T-cell (primary cell): ENCODE data around the gene GNB5. TPM values are rescaled to one million over a fixed set of nuclear protein-coding genes. Genes with fewer than 3 reads are reported as not detected.
A peak's percentile ranks its signal among the peaks of the same experiment; 100 is the strongest.

ENCODE experiments used
- ATAC-seq, 4 experiments: fragments of 200-7000 bp in 3 of 4; fragments of 150-1000 bp in 1 of 4; cut with Tn5 transposase; replicated peaks in 1 of 4; 1 replicate in 3 of 4; 2 replicates in 1 of 4; pipeline ENCODE4 v1.10.0; 2021; ENCODE audit warnings: moderate library complexity in 3 of 4, mild to moderate bottlenecking in 2 of 4, moderate number of reproducible peaks in 1 of 4
- CTCF ChIA-PET, 2 donors: fragments of 300-600 bp; sonication (Branson Sonifier 250); formaldehyde crosslinking; loops; one replicate each; lab custom pipeline; 2022; ENCODE audit warnings: antibody characterized with exemption in 2 of 2; lab: Charles Lee
- POLR2A ChIA-PET, 2 donors: fragments of 300-600 bp; sonication (Branson Sonifier 250); formaldehyde crosslinking; loops; one replicate each; lab custom pipeline; 2022; ENCODE audit warnings: antibody characterized with exemption in 2 of 2; lab: Charles Lee
- DNase-seq, 35 experiments: peaks; one replicate each; pipeline versions ENCODE4 v3.0.0 to v3.0.0-alpha.2; 2013 to 2023
- H3K27ac ChIP-seq: one replicate; pipeline ENCODE4 v1.5.1; 2013; ENCODE audit warnings: low read length
- H3K27me3 ChIP-seq, 2 experiments: replicated peaks in 1 of 2; 1 replicate in 1 of 2; 2 replicates in 1 of 2; pipeline versions ENCODE4 v1.6.1 to v1.7.0; 2013; ENCODE audit warnings: low read length in 1 of 2, mixed read lengths in 1 of 2; ENCODE audit not compliant: control insufficient read depth in 2 of 2, insufficient read depth in 2 of 2; ENCODE audit errors: extremely low read depth in 1 of 2
- H3K36me3 ChIP-seq, 2 donors: 1 replicate in 1 of 2; 2 replicates in 1 of 2; pipeline versions ENCODE4 v1.6.1 to v1.7.0; 2013; ENCODE audit warnings: low read length in 1 of 2; ENCODE audit not compliant: control insufficient read depth in 2 of 2, insufficient read depth in 1 of 2; ENCODE audit errors: extremely low read depth in 1 of 2
- H3K4me1 ChIP-seq, 2 experiments: 1 replicate in 1 of 2; 2 replicates in 1 of 2; pipeline versions ENCODE4 v1.6.1 to v1.7.0; 2013; ENCODE audit warnings: low read length in 2 of 2, mixed read lengths in 1 of 2; ENCODE audit not compliant: insufficient read depth in 2 of 2, control insufficient read depth in 1 of 2; ENCODE audit errors: extremely low read depth in 1 of 2
- H3K4me3 ChIP-seq, 2 donors: 1 replicate in 1 of 2; 2 replicates in 1 of 2; pipeline versions ENCODE4 v1.5.1 to v1.7.0; 2013; ENCODE audit warnings: mild to moderate bottlenecking in 2 of 2, low read length in 1 of 2, moderate library complexity in 1 of 2; ENCODE audit not compliant: control insufficient read depth in 1 of 2; ENCODE audit errors: extremely low read depth in 1 of 2
- H3K9me3 ChIP-seq: 2 replicates; pipeline ENCODE4 v1.7.0; 2013
- H3K27ac Mint-ChIP-seq, 2 donors: one replicate each; pipeline ENCODE4 v1.8.0; 2020 to 2021; ENCODE audit warnings: mild to moderate bottlenecking in 2 of 2, mixed read lengths in 2 of 2
- H3K27me3 Mint-ChIP-seq, 2 donors: one replicate each; pipeline ENCODE4 v1.8.0; 2021 to 2022; ENCODE audit warnings: mixed read lengths in 2 of 2
- H3K36me3 Mint-ChIP-seq: one replicate; pipeline ENCODE4 v1.8.0; 2021; ENCODE audit warnings: mixed read lengths
- H3K4me1 Mint-ChIP-seq, 3 donors: one replicate each; pipeline ENCODE4 v1.8.0; 2020 to 2022; ENCODE audit warnings: mixed read lengths in 3 of 3, mild to moderate bottlenecking in 1 of 3
- H3K4me3 Mint-ChIP-seq, 3 donors: one replicate each; pipeline ENCODE4 v1.8.0; 2020 to 2022; ENCODE audit warnings: mild to moderate bottlenecking in 3 of 3, mixed read lengths in 3 of 3, moderate library complexity in 3 of 3
- H3K9me3 Mint-ChIP-seq, 3 donors: one replicate each; pipeline ENCODE4 v1.8.0; 2020 to 2022; ENCODE audit warnings: mixed read lengths in 3 of 3
- WGBS: methylation state at CpG from one replicate; pipeline ENCODE4 v1.1.5; 2013; ENCODE audit warnings: missing lambda C conversion rate; ENCODE audit not compliant: insufficient coverage; 5-methylcytosine and 5-hydroxymethylcytosine counted together
- total RNA-seq, 35 experiments: library from RNA in 6 of 35; stranded (reverse) in 6 of 35; fragments of 120-200 nt in 1 of 35; gene quantifications; one replicate each; pipeline versions ENCODE4 v1.2.1 to v1.2.4 and lab custom pipeline; 2013 to 2026

Gene GNB5
- total RNA-seq, 5 donors from 2014 or later (not counting 1 experiment from before 2014, with no cell fraction given): 39.7 to 74.4 (median 54.7) TPM

DNA sequence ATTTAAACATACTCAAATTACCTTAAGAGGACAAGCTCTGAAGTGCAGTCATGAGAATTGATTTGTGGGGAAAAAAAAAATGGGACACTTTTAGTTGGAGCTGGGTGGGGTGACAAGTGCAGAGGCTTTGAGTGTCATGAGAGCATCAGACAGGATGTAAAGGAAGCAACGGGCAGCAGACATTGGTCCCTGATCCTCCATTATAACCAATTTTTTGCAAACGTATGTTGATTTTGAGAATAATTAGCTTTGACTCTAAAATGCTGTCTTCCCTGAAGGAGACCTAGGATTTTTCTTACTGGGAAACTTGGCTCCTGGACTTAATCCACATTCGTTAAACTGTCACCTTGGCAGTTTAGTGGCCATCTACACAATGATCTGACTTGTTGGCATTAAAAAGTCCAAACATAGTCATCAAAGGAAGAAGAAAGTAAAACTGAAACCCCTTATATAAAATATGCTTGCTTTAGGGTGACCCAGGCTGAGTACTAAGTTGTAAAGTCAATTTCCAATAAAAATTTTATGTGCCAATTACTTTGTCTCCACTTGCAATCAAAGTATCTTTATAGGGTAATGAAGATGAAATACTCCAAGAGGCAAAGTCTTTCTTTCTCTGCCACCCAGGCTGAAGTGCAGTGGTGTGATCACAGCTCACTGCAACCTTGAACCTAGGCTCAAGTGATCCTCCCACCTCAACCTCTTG lies 124.2 kb downstream of the GNB5 start:
- no peak overlapping the region for H3K4me3 Mint-ChIP-seq
- ATAC-seq (no peak), DNase-seq (no peak)
- peaks cover 27% of the 10 kb centered on the region for H3K36me3 Mint-ChIP-seq
- peak overlapping the region; percentile 25 to 63 for H3K27ac Mint-ChIP-seq
- H3K27me3 ChIP-seq: no peaks in the 10 kb centered on the region
- H3K4me3 ChIP-seq: no peak overlapping the region
- no peak overlapping the region for H3K27ac ChIP-seq
- ChIA-PET CTCF (interaction anchor here (0.6 to 0.8 kb wide), 3 partner anchors 11 to 261 kb away, joined by 3 to 5 read pairs (median 4); no protein-coding TSS in a partner anchor), POLR2A (interaction anchor here in 1 of 2 donors (0.6 kb wide), 1 partner anchor 95 kb away, joined by 3 read pairs; no protein-coding TSS in a partner anchor)
- H3K4me1 Mint-ChIP-seq: peaks cover 13 to 21% (median 14%) of the 10 kb centered on the region in 3 donors
- H3K4me1 ChIP-seq: no peaks in the 10 kb centered on the region
- H3K36me3 ChIP-seq: peaks cover 0 to 16% of the 10 kb centered on the region in 2 donors
- no peaks in the 10 kb centered on the region for H3K27me3 Mint-ChIP-seq
- WGBS: no CpG with 5 or more reads among the region's 3 CpGs
- no peaks in the 10 kb centered on the region for H3K9me3 Mint-ChIP-seq
- H3K9me3 ChIP-seq: no peaks in the 10 kb centered on the region

Other genes starting within 250 kb of the GNB5 start
- 10 to 100 TPM in 4 of 5 donors, 1 to 10 TPM in 1; 8.6 to 20.2 (median 16.7) TPM for gene LEO1, start 219.6 kb downstream of the GNB5 start, total RNA-seq
- 10 to 100 TPM; 15.1 to 35.1 (median 19.8) TPM for gene MAPK6, start 172.2 kb downstream of the GNB5 start, total RNA-seq
- under 1 TPM in 3 of 5 donors, not detected in 2; 0.20 to 0.44 (median 0.37) TPM for gene BCL2L10, start 78.6 kb downstream of the GNB5 start, total RNA-seq
- under 1 TPM; 0.33 to 0.73 (median 0.53) TPM for gene MYO5C, start 104.4 kb upstream of the GNB5 start, total RNA-seq